ENCODE results near the gene CARS2. TPM values are rescaled to one million over a fixed set of nuclear protein-coding genes. Genes with fewer than 3 reads are reported as not detected.

CARS2 gene
- total and polyA plus RNA-seq, 2 of the 8 experiments (the other 6 are each of a cell fraction or from before 2014, with no cell fraction given): 47.7 to 55.9 TPM

- no peak overlapping the region for H3K4me2 ChIP-seq (ENCODE audit: insufficient read depth in 1 of 2, low read depth in 2 of 2, low read length in 2 of 2)
- no peaks in the 10 kb centered on the region; a peak in 1 of 7 replicates for H3K4me1 ChIP-seq (replicated peaks in 1 of 4; ENCODE audit: control insufficient read depth in 3 of 4, insufficient read depth in 4 of 4, low read length in 3 of 4)
- no peaks in the 10 kb centered on the region for H4K20me1 ChIP-seq (replicated peaks in 1 of 2; ENCODE audit: control insufficient read depth in 1 of 2, insufficient read depth in 2 of 2, low read length in 2 of 2)
- no peaks in the 10 kb centered on the region for H3K27me3 ChIP-seq (replicated peaks in 1 of 4; ENCODE audit: control insufficient read depth in 3 of 4, extremely low read depth in 1 of 4, insufficient read depth in 3 of 4, low read length in 3 of 4)
- H3K27ac ChIP-seq (ENCODE audit: low read depth, low read length): no peak overlapping the region
- peaks cover 11 to 13% of the 10 kb centered on the region in 2 experiments for H3K9me3 ChIP-seq (ENCODE audit: insufficient read depth in 2 of 2, low read depth in 1 of 2, low read length in 1 of 2)
- H3K9ac ChIP-seq (replicated peaks in 1 of 4; ENCODE audit: extremely low read depth in 1 of 4, low read depth in 3 of 4, low read length in 3 of 4): no peak overlapping the region
- no peaks in the 10 kb centered on the region for H3K79me1 ChIP-seq (ENCODE audit: low read depth, low read length)
- H2BK15ac ChIP-seq (ENCODE audit: low read length): no peak overlapping the region
- DNase-seq (ENCODE audit: low read depth in 1 of 2, low spot score in 2 of 2) (no peak), FAIRE-seq (no peak)
- no peak overlapping the region for H2BK120ac ChIP-seq (replicated peaks; ENCODE audit: low read depth, low read length)
- H4K91ac ChIP-seq (replicated peaks; ENCODE audit: insufficient read length, low read length): no peak overlapping the region
- no peak overlapping the region for H3K56ac ChIP-seq (replicated peaks; ENCODE audit: insufficient read length, low read depth, low read length)
- no peak overlapping the region for H2AFZ ChIP-seq (ENCODE audit: low read length)
- no peaks in the 10 kb centered on the region for H3K23me2 ChIP-seq (ENCODE audit: low read depth, low read length)
- H2AK5ac ChIP-seq (ENCODE audit: low read depth, low read length): no peak overlapping the region
- H3K4me3 ChIP-seq (ENCODE audit: extremely low read depth in 1 of 4, insufficient read depth in 2 of 4, low read depth in 3 of 4, low read length in 4 of 4): no peak overlapping the region
- H3K4ac ChIP-seq (replicated peaks; ENCODE audit: insufficient read length, low read depth, low read length): no peak overlapping the region
- no peak overlapping the region for H3K23ac ChIP-seq (ENCODE audit: insufficient read length)
- ChIA-PET POLR2A (ENCODE audit: partially characterized antibody) (interaction anchor here (0.8 to 1.0 kb wide), 2 partner anchors 16 to 17 kb away, joined by 3 read pairs; no protein-coding TSS in a partner anchor), CTCF (ENCODE audit: partially characterized antibody) (interaction anchor here (0.9 to 2.4 kb wide), 7 partner anchors 12 to 156 kb away, joined by 3 to 8 read pairs (median 4); no protein-coding TSS in a partner anchor)
- no peaks in the 10 kb centered on the region for H3K79me2 ChIP-seq (ENCODE audit: control insufficient read depth in 1 of 2, insufficient read depth in 2 of 2, low read length in 2 of 2)
- peaks cover 0 to 55% (median 25%) of the 10 kb centered on the region in 4 experiments; a peak in 5 of 8 replicates for H3K36me3 ChIP-seq (ENCODE audit: control insufficient read depth in 2 of 4, insufficient read depth in 4 of 4, low read length in 3 of 4)
- H4K5ac ChIP-seq (ENCODE audit: insufficient read length, low read depth, low read length): no peak overlapping the region
- H4K8ac ChIP-seq (ENCODE audit: extremely low read depth, insufficient read depth, low read length): no peak overlapping the region
- H2BK20ac ChIP-seq (ENCODE audit: low read length): no peak overlapping the region
- H3K14ac ChIP-seq (ENCODE audit: insufficient read length): no peak overlapping the region
- no peak overlapping the region for H2BK5ac ChIP-seq (ENCODE audit: low read depth, low read length)
- H2BK12ac ChIP-seq (ENCODE audit: low read depth, low read length): no peak overlapping the region
- 93% methylated on average over 16 of the region's 16 CpGs; no CpG with 5 or more reads in 1 of the 2 experiments for WGBS, 2 experiments (ENCODE audit: extremely low coverage in 1 of 2, insufficient coverage in 1 of 2, insufficient read length in 1 of 2, insufficient replicate concordance in 2 of 2, low coverage in 1 of 2, low lambda C conversion rate in 2 of 2, missing lambda C conversion rate in 1 of 2)
- H3K18ac ChIP-seq (ENCODE audit: extremely low read depth, low read length): no peak overlapping the region
- TF ChIP-seq FOSL1 (IDR thresholded peaks at IDR 0.05; ENCODE audit: insufficient read depth, low read depth, low read length) (no peak), SIX5 (IDR thresholded peaks at IDR 0.05; ENCODE audit: low read depth, low read length) (no peak), NANOG (IDR thresholded peaks at IDR 0.05; ENCODE audit: insufficient read depth, low read depth, low read length, poor library complexity, severe bottlenecking) (no peak), PHF8 (conservative IDR thresholded peaks at IDR 0.05; ENCODE audit: low read depth, low read length) (no peak), CBX5 (IDR thresholded peaks at IDR 0.05; ENCODE audit: low read depth, low read length) (no peak), RBBP5 (IDR thresholded peaks at IDR 0.05; ENCODE audit: borderline replicate concordance, low read depth, low read length) (no peak)
Observed at GRCh38 chr13:110662777-110663443, 43.0 kb downstream of the CARS2 start.

All from H1 (cell line).